MM.1S (cell line): Measurements from ENCODE around the gene SRGAP3.

Experiments
- DNase-seq: peaks from one replicate; pipeline ENCODE4 v3.0.0-alpha.2; 2015
- H2AFZ ChIP-seq: fragments of 300-600 bp; sonication (generic); 2 replicates; pipeline ENCODE4 v1.6.0; 2016; ENCODE audit warnings: antibody characterized with exemption, low read length
- H3F3A ChIP-seq: fragments of 300-600 bp; sonication (generic); 2 replicates; pipeline ENCODE4 v1.6.1; 2016; ENCODE audit warnings: mild to moderate bottlenecking, antibody characterized with exemption, low read length, moderate library complexity, mixed read lengths; ENCODE audit not compliant: insufficient read depth
- H3K27ac ChIP-seq: fragments of 300-600 bp; sonication (generic); 2 replicates; pipeline ENCODE4 v1.5.1; 2016; ENCODE audit warnings: mild to moderate bottlenecking, low read length
- H3K27me3 ChIP-seq: fragments of 300-600 bp; sonication (generic); replicated peaks from 2 replicates; pipeline ENCODE4 v1.6.0; 2016; ENCODE audit warnings: low read length; ENCODE audit not compliant: insufficient read depth
- H3K36me3 ChIP-seq: fragments of 300-600 bp; sonication (generic); replicated peaks from 2 replicates; pipeline ENCODE4 v1.6.1; 2016; ENCODE audit warnings: mild to moderate bottlenecking, low read length, mixed read lengths; ENCODE audit not compliant: insufficient read depth
- H3K4me1 ChIP-seq: fragments of 300-600 bp; sonication (generic); 2 replicates; pipeline ENCODE4 v1.6.1; 2016; ENCODE audit warnings: low read length, mixed read lengths
- H3K4me2 ChIP-seq: fragments of 300-600 bp; sonication (generic); 2 replicates; pipeline ENCODE4 v1.6.0; 2016; ENCODE audit warnings: low read depth, low read length
- H3K4me3 ChIP-seq: fragments of 300-600 bp; sonication (generic); 2 replicates; pipeline ENCODE4 v1.5.1; 2016; ENCODE audit warnings: low read length, mixed read lengths
- H3K79me2 ChIP-seq: fragments of 300-600 bp; sonication (generic); 2 replicates; pipeline ENCODE4 v1.6.1; 2016; ENCODE audit warnings: mixed run types, low read length, mixed read lengths
- H3K9ac ChIP-seq: fragments of 300-600 bp; sonication (generic); 2 replicates; pipeline ENCODE4 v1.6.1; 2016; ENCODE audit warnings: low read length, mixed read lengths
- H3K9me2 ChIP-seq: fragments of 300-600 bp; sonication (generic); replicated peaks from 2 replicates; pipeline ENCODE4 v1.6.1; 2016; ENCODE audit warnings: mild to moderate bottlenecking, low read length, mixed read lengths; ENCODE audit not compliant: insufficient read depth
- H3K9me3 ChIP-seq: fragments of 300-600 bp; sonication (generic); replicated peaks from 2 replicates; pipeline ENCODE4 v1.6.1; 2016; ENCODE audit warnings: mild to moderate bottlenecking, low read length, mixed read lengths; ENCODE audit not compliant: insufficient read depth
- H4K20me1 ChIP-seq: fragments of 300-600 bp; sonication (generic); 2 replicates; pipeline ENCODE4 v1.6.1; 2016; ENCODE audit warnings: mild to moderate bottlenecking, low read length, moderate library complexity, mixed read lengths; ENCODE audit not compliant: insufficient read depth
- EZH2 ChIP-seq: fragments of 300-600 bp; sonication (generic); optimal IDR thresholded peaks from 2 replicates; pipeline ENCODE3; 2017; ENCODE audit warnings: low read depth, mild to moderate bottlenecking, antibody characterized with exemption, low read length, mixed read lengths
- EZH2phosphoT487 ChIP-seq: fragments of 300-600 bp; sonication (generic); IDR thresholded peaks from 2 replicates; pipeline ENCODE4 v1.6.1; 2018; ENCODE audit warnings: antibody characterized with exemption, low read length
- TF ChIP-seq, protein P1 (sequence below): fragments of 300-600 bp; sonication (generic); IDR thresholded peaks from 2 replicates; pipeline ENCODE4 v1.5.1; 2016; ENCODE audit warnings: antibody characterized with exemption, low read length, mixed read lengths

Gene SRGAP3

GRCh38 chr3:8983591-8983990 lies 265.9 kb downstream of the SRGAP3 start:
- no peak overlapping the region for H3K27ac ChIP-seq
- TF ChIP-seq EZH2phosphoT487, result no peak
- TF ChIP-seq EZH2, result no peak
- TF ChIP-seq, protein P1, sequence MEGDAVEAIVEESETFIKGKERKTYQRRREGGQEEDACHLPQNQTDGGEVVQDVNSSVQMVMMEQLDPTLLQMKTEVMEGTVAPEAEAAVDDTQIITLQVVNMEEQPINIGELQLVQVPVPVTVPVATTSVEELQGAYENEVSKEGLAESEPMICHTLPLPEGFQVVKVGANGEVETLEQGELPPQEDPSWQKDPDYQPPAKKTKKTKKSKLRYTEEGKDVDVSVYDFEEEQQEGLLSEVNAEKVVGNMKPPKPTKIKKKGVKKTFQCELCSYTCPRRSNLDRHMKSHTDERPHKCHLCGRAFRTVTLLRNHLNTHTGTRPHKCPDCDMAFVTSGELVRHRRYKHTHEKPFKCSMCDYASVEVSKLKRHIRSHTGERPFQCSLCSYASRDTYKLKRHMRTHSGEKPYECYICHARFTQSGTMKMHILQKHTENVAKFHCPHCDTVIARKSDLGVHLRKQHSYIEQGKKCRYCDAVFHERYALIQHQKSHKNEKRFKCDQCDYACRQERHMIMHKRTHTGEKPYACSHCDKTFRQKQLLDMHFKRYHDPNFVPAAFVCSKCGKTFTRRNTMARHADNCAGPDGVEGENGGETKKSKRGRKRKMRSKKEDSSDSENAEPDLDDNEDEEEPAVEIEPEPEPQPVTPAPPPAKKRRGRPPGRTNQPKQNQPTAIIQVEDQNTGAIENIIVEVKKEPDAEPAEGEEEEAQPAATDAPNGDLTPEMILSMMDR, result no peak
- no peak overlapping the region for H2AFZ ChIP-seq
- H3K27me3 ChIP-seq, result no peaks in the 10 kb centered on the region
- no peaks in the 10 kb centered on the region for H4K20me1 ChIP-seq
- no peaks in the 10 kb centered on the region for H3F3A ChIP-seq
- H3K4me3 ChIP-seq, result no peak overlapping the region
- no peaks in the 10 kb centered on the region for H3K79me2 ChIP-seq
- H3K36me3 ChIP-seq, result no peaks in the 10 kb centered on the region
- H3K9me2 ChIP-seq, result no peaks in the 10 kb centered on the region
- H3K9me3 ChIP-seq, result no peaks in the 10 kb centered on the region
- no peaks in the 10 kb centered on the region for H3K4me1 ChIP-seq
- no peak overlapping the region for H3K9ac ChIP-seq
- no peak overlapping the region for H3K4me2 ChIP-seq
- DNase-seq, result no peak

DNA sequence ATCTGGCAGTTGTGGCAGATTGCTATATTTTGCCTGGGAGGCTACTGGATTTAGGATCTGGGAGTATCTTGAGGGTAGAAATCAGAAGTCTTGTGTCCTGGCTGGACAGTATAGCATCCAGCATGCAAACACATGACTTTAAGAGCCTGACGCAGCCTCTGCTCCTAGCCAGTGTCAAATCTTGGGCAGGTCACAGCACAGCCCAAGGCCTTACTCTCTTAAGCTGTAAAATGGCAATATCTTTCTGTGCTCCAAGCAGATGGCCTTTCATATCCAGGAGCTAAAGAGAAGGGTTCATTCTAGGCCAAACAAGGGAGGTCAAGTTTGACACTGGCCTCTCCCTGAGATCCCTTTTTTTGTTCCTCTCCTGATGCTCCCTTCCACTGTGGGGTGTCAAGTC lies 266.4 kb downstream of the SRGAP3 start:
- no peak overlapping the region for H3K4me2 ChIP-seq
- no peak overlapping the region for H3K9ac ChIP-seq
- no peak overlapping the region for H3K27ac ChIP-seq
- no peaks in the 10 kb centered on the region for H3F3A ChIP-seq
- no peaks in the 10 kb centered on the region for H3K4me1 ChIP-seq
- H2AFZ ChIP-seq, result no peak overlapping the region
- H3K4me3 ChIP-seq, result no peak overlapping the region
- H4K20me1 ChIP-seq, result no peaks in the 10 kb centered on the region
- H3K79me2 ChIP-seq, result no peaks in the 10 kb centered on the region
- H3K9me2 ChIP-seq, result no peaks in the 10 kb centered on the region
- TF ChIP-seq, protein P1, result no peak
- TF ChIP-seq EZH2phosphoT487 (no peak), EZH2 (no peak)
- no peaks in the 10 kb centered on the region for H3K27me3 ChIP-seq
- H3K9me3 ChIP-seq, result no peaks in the 10 kb centered on the region
- DNase-seq, result no peak
- H3K36me3 ChIP-seq, result no peaks in the 10 kb centered on the region

DNA sequence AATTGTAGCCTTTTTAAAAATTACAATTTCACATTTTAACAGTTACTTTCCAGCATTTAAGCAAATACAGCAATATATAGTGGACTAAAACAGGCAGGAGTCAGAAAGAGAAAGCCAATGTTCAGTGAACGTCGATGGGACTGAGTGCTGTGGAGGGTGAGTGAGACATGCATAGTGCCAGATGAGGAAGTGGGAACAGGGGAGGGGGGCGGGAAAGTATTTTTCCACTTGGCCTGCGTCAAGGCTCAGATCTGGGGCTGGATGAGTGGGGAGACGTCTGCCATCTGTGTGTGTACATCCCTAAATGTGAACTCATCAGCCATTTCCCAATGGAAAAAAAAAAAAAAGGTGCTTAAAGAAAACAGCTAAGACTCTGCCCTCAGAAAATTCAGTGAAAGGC lies 266.9 kb downstream of the SRGAP3 start:
- Histone ChIP-seq H3K27me3 (no peaks in the 10 kb centered on the region), H3K27ac (no peak overlapping the region), H3K4me1 (no peaks in the 10 kb centered on the region), H3K9ac (no peak overlapping the region), H3F3A (no peaks in the 10 kb centered on the region), H3K9me2 (no peaks in the 10 kb centered on the region), H2AFZ (no peak overlapping the region), H3K4me2 (no peak overlapping the region), H3K36me3 (no peaks in the 10 kb centered on the region), H3K4me3 (no peak overlapping the region), H4K20me1 (no peaks in the 10 kb centered on the region), H3K9me3 (no peaks in the 10 kb centered on the region), H3K79me2 (no peaks in the 10 kb centered on the region)
- TF ChIP-seq, protein P1, result no peak
- TF ChIP-seq EZH2, result no peak
- TF ChIP-seq EZH2phosphoT487, result no peak
- no peak for DNase-seq
